BLaER1 treated with 17β-estradiol and CSF1 and Interleukin-3, amounts not matched to agents 10 nM and 100 nM (cell line): Measurements from ENCODE around the gene SLX9.
"Not testable (repeated sequence)": the region's sequence is repeated elsewhere in the genome, so short reads cannot be mapped to it uniquely, and the experiment has no call there.

Experiments
- H3K27ac ChIP-seq, 11 experiments: shearing (Covaris generic); formaldehyde crosslinking; 2 replicates each; pipeline ENCODE4 v1.8.1; 2022
- H3K27me3 ChIP-seq, 11 experiments: shearing (Covaris generic); formaldehyde crosslinking; 2 replicates each; pipeline ENCODE4 v1.8.1; 2022
- H3K36me3 ChIP-seq, 11 experiments: shearing (Covaris generic); formaldehyde crosslinking; 2 replicates each; pipeline ENCODE4 v1.8.1; 2022
- H3K4me1 ChIP-seq, 10 experiments: shearing (Covaris generic); formaldehyde crosslinking; 2 replicates each; pipeline ENCODE4 v1.8.1; 2022
- H3K4me2 ChIP-seq, 11 experiments: shearing (Covaris generic); formaldehyde crosslinking; 2 replicates each; pipeline ENCODE4 v1.8.1; 2022
- H3K4me3 ChIP-seq, 10 experiments: shearing (Covaris generic); formaldehyde crosslinking; 2 replicates each; pipeline ENCODE4 v1.8.1; 2022
- H3K9ac ChIP-seq, 11 experiments: shearing (Covaris generic); formaldehyde crosslinking; 2 replicates each; pipeline ENCODE4 v1.8.1; 2022
- H3K9me3 ChIP-seq, 11 experiments: shearing (Covaris generic); formaldehyde crosslinking; replicated peaks in 1 of 11; 2 replicates each; pipeline ENCODE4 v1.8.1; 2022
- H4K20me1 ChIP-seq, 11 experiments: shearing (Covaris generic); formaldehyde crosslinking; 2 replicates each; pipeline ENCODE4 v1.8.1; 2022
- Cebpa-rat ChIP-seq, 11 experiments: shearing (Covaris generic); IDR thresholded peaks; 2 replicates each; pipeline ENCODE4 v1.8.1; 2022

SLX9 gene

GRCh38 chr21:45021428-45022347, 81.9 kb downstream of the SLX9 start:
- H3K9ac ChIP-seq = no peak overlapping the region
- TF ChIP-seq Cebpa-rat (IDR thresholded peaks at IDR 0.05) = no peak
- peak overlapping the region in 1 of 11 experiments; percentile 82; a peak in 1 of 22 replicates for H3K4me2 ChIP-seq

DNA sequence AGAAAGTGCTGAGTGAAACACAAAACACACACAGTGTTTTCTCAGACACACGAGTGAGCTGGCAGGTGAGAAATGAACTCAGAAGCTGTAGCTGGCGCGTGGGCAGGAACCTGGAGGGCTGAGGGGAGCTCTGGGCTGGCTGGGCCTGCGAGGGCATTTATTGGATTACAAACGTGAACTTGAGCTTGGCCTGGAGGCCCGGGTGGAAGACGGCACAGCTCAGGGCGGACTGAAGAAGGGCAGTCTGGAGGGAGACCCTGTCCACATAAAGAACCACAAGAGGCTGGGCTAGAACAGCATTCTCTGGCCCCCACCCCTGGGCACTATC, 82.5 kb downstream of the SLX9 start:
- Histone ChIP-seq H3K27me3 (peaks cover 0 to 28% (median 10%) of the 10 kb centered on the region in 11 experiments; a peak in 12 of 22 replicates), H3K36me3 (peaks cover 0 to 26% (median 0%) of the 10 kb centered on the region in 11 experiments; a peak in 9 of 22 replicates), H3K9ac (no peak overlapping the region), H3K9me3 (peaks cover 22 to 37% (median 29%) of the 10 kb centered on the region in 11 experiments), H3K4me1 (peaks cover 7 to 49% (median 29%) of the 10 kb centered on the region in 10 experiments), H3K27ac (no peak overlapping the region), H3K4me2 (no peak overlapping the region), H3K4me3 (no peak overlapping the region), H4K20me1 (no peaks in the 10 kb centered on the region; a peak in 2 of 22 replicates)
- no peak for TF ChIP-seq Cebpa-rat (IDR thresholded peaks at IDR 0.05)

More at GRCh38 chr21:45021428-45022347, 81.9 kb downstream of the SLX9 start:
- peaks cover 0 to 26% (median 0%) of the 10 kb centered on the region in 11 experiments; a peak in 9 of 22 replicates for H3K36me3 ChIP-seq
- H3K27ac ChIP-seq = no peak overlapping the region
- H3K9me3 ChIP-seq = peaks cover 22 to 37% (median 29%) of the 10 kb centered on the region in 11 experiments
- H3K27me3 ChIP-seq = peaks cover 0 to 35% (median 10%) of the 10 kb centered on the region in 11 experiments; a peak in 12 of 22 replicates
- H3K4me1 ChIP-seq = peaks cover 7 to 49% (median 33%) of the 10 kb centered on the region in 10 experiments
- no peaks in the 10 kb centered on the region; a peak in 2 of 22 replicates for H4K20me1 ChIP-seq
- no peak overlapping the region for H3K4me3 ChIP-seq

DNA sequence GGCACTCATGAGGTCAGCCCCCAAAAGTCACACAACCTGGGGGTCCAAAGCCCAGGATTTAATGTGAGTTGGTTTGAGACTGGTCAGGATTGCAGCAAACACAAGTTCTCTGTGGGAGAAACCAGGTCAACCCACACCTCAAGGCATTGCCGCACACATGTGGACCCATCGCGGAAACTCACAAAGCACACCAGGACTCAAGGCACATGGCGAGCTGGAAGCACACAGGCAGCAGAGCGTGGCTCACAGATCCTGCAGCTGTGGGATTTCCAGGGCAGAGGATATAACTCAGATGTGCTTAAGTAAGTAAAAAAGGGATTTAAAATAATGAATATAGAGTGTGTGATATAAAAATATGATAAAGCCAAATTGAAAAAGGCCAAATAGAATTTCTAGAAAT, 82.9 kb downstream of the SLX9 start:
- Histone ChIP-seq H3K27ac (no peak overlapping the region), H3K36me3 (peaks cover 0 to 26% (median 0%) of the 10 kb centered on the region in 11 experiments; a peak in 9 of 22 replicates), H4K20me1 (no peaks in the 10 kb centered on the region; a peak in 2 of 22 replicates), H3K4me2 (no peak overlapping the region), H3K27me3 (peaks cover 0 to 24% (median 10%) of the 10 kb centered on the region in 11 experiments; a peak in 12 of 22 replicates), H3K4me3 (no peak overlapping the region), H3K9ac (no peak overlapping the region), H3K4me1 (peaks cover 6 to 48% (median 26%) of the 10 kb centered on the region in 10 experiments), H3K9me3 (peaks cover 22 to 37% (median 29%) of the 10 kb centered on the region in 11 experiments)
- no peak for TF ChIP-seq Cebpa-rat (IDR thresholded peaks at IDR 0.05)

DNA sequence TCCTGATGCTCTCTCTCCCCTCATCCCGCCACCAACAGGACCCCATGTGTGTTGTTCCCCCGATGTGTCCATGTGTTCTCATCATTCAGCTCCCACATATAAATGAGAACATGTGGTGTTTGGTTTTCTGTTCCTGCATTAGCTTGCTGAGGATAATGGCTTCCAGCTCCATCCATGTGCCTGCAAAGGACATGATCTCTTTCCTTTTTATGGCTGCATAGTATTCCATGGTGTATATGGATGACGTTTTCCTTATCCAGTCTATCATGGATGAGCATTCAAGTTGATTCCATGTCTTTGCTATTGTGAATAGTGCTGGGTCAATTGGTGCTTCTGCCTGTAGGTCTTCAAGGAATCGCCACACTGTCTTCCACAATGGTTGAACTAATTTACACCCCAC, 84.7 kb downstream of the SLX9 start:
- peaks cover 0 to 26% (median 0%) of the 10 kb centered on the region in 11 experiments; a peak in 9 of 22 replicates for H3K36me3 ChIP-seq
- H3K27me3 ChIP-seq = peaks cover 0 to 14% (median 6%) of the 10 kb centered on the region in 11 experiments; a peak in 12 of 22 replicates
- not testable (repeated sequence) for H3K4me3 ChIP-seq, H3K4me2 ChIP-seq, H3K27ac ChIP-seq, H3K9ac ChIP-seq, H4K20me1 ChIP-seq
- peaks cover 22 to 37% (median 29%) of the 10 kb centered on the region in 11 experiments for H3K9me3 ChIP-seq
- peaks cover 0 to 43% (median 16%) of the 10 kb centered on the region in 10 experiments; a peak in 16 of 20 replicates for H3K4me1 ChIP-seq

DNA sequence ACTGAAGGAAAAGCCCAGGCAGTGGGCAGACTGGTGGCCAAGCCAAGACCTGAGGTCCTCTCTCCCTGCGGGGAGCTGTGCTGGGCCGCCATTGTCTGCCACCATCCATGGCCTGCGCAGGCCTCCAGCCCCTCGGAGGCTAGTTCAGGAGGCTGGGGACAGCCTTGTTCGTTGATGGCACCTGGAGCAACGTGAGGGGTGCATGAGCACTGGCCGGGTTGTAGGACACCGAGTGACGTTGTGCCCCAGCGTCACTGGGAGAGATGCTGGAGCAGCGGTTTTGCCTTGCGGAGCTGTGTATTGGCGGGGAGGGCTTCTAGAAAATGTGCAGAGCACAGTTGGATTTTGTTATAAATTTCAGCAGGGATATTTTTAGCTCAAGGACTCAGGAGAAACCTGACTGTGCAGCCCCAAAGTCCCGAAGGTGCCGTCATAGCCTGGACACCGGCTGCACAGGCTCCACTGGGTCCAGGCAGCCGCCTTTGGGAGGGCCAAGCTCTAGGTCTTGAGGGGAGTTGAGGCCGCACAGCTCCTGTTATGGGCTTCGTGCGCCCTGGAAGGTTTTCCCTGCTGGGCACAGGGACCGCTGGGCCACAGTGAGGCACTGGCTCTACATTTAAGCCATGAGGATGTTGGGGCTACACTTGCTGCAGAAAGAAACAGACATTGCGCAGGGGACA, 86.4 kb downstream of the SLX9 start:
- peaks cover 0 to 19% (median 0%) of the 10 kb centered on the region in 11 experiments; a peak in 6 of 22 replicates for H3K27me3 ChIP-seq
- H3K9me3 ChIP-seq = peaks cover 22 to 37% (median 29%) of the 10 kb centered on the region in 11 experiments
- peaks cover 0 to 24% (median 0%) of the 10 kb centered on the region in 11 experiments; a peak in 9 of 22 replicates for H3K36me3 ChIP-seq
- no peak overlapping the region for H3K4me3 ChIP-seq
- no peak overlapping the region for H3K9ac ChIP-seq
- peaks cover 0 to 22% (median 0%) of the 10 kb centered on the region in 11 experiments; a peak in 6 of 22 replicates for H4K20me1 ChIP-seq
- no peak overlapping the region for H3K27ac ChIP-seq
- no peak for TF ChIP-seq Cebpa-rat (IDR thresholded peaks at IDR 0.05)
- peaks cover 14 to 44% (median 22%) of the 10 kb centered on the region in 10 experiments for H3K4me1 ChIP-seq
- H3K4me2 ChIP-seq = no peak overlapping the region
